H1 (cell line): ENCODE data around the gene NDUFB8. TPM values are rescaled to one million over a fixed set of nuclear protein-coding genes. Genes with fewer than 3 reads are reported as not detected.

Experiments
- CTCF ChIA-PET: fragments of 300-600 bp; sonication (Branson Sonifier 250); formaldehyde crosslinking; loops from one replicate; lab custom pipeline; 2021; ENCODE audit not compliant: partially characterized antibody; lab: Charles Lee
- POLR2A ChIA-PET: fragments of 300-600 bp; sonication (Branson Sonifier 250); formaldehyde crosslinking; loops from one replicate; lab custom pipeline; 2021; ENCODE audit warnings: inconsistent platforms; ENCODE audit not compliant: partially characterized antibody; lab: Charles Lee
- DNase-seq, 2 experiments: peaks; one replicate each; pipeline versions ENCODE4 v3.0.0 to v3.0.0-alpha.2; 2010 to 2022; ENCODE audit warnings: low spot score in 2 of 2, low read depth in 1 of 2, mixed read lengths in 1 of 2
- FAIRE-seq: peaks from 2 replicates; lab custom pipeline; 2011; peaks lifted over from hg19 to GRCh38; lab: Jason Lieb, UNC
- H2AFZ ChIP-seq: 2 replicates; pipeline ENCODE4 v1.8.1; 2012; ENCODE audit warnings: low read length, inconsistent platforms
- H2AK5ac ChIP-seq: 2 replicates; pipeline ENCODE4 v1.6.1; 2013; ENCODE audit warnings: low read depth, low read length
- H2BK120ac ChIP-seq: replicated peaks from 2 replicates; pipeline ENCODE3; 2013; ENCODE audit warnings: low read depth, low read length, inconsistent platforms
- H2BK12ac ChIP-seq: 2 replicates; pipeline ENCODE4 v1.6.1; 2013; ENCODE audit warnings: low read depth, low read length
- H2BK15ac ChIP-seq: 2 replicates; pipeline ENCODE4 v1.6.1; 2013; ENCODE audit warnings: low read length
- H2BK20ac ChIP-seq: 2 replicates; pipeline ENCODE4 v1.6.1; 2013; ENCODE audit warnings: low read length
- H2BK5ac ChIP-seq: 2 replicates; pipeline ENCODE4 v1.6.1; 2013; ENCODE audit warnings: low read depth, low read length
- H3K14ac ChIP-seq: 2 replicates; pipeline ENCODE4 v1.6.1; 2013; ENCODE audit warnings: inconsistent platforms; ENCODE audit not compliant: insufficient read length
- H3K18ac ChIP-seq: 2 replicates; pipeline ENCODE4 v1.6.1; 2013; ENCODE audit warnings: low read length; ENCODE audit errors: extremely low read depth
- H3K23ac ChIP-seq: 2 replicates; pipeline ENCODE4 v1.6.1; 2013; ENCODE audit warnings: inconsistent platforms; ENCODE audit not compliant: insufficient read length
- H3K23me2 ChIP-seq: 2 replicates; pipeline ENCODE4 v1.6.1; 2013; ENCODE audit warnings: low read depth, low read length
- H3K27ac ChIP-seq: 2 replicates; pipeline ENCODE4 v1.6.1; 2011; ENCODE audit warnings: low read depth, low read length, inconsistent platforms
- H3K27me3 ChIP-seq, 4 experiments: replicated peaks in 1 of 4; 1 replicate in 1 of 4; 2 replicates in 3 of 4; pipeline versions ENCODE4 v1.6.1 to v1.8.1; 2011 to 2013; ENCODE audit warnings: low read length in 3 of 4, mild to moderate bottlenecking in 3 of 4, inconsistent platforms in 2 of 4, mixed read lengths in 2 of 4, moderate library complexity in 1 of 4; ENCODE audit not compliant: control insufficient read depth in 3 of 4, insufficient read depth in 3 of 4; ENCODE audit errors: extremely low read depth in 1 of 4
- H3K36me3 ChIP-seq, 4 experiments: 2 replicates each; pipeline versions ENCODE4 v1.6.1 to v1.8.1; 2011 to 2013; ENCODE audit warnings: mild to moderate bottlenecking in 4 of 4, low read length in 3 of 4, moderate library complexity in 2 of 4, control low read depth in 1 of 4, inconsistent platforms in 1 of 4; ENCODE audit not compliant: insufficient read depth in 4 of 4, control insufficient read depth in 2 of 4
- H3K4ac ChIP-seq: replicated peaks from 2 replicates; pipeline ENCODE3; 2013; ENCODE audit warnings: low read length, low read depth, mixed read lengths, inconsistent platforms; ENCODE audit not compliant: insufficient read length
- H3K4me1 ChIP-seq, 4 experiments: replicated peaks in 1 of 4; 1 replicate in 1 of 4; 2 replicates in 3 of 4; pipeline versions ENCODE4 v1.6.1 to v1.8.1; 2011 to 2013; ENCODE audit warnings: low read length in 3 of 4, inconsistent platforms in 2 of 4, mixed read lengths in 1 of 4; ENCODE audit not compliant: insufficient read depth in 4 of 4, control insufficient read depth in 3 of 4
- H3K4me2 ChIP-seq, 2 experiments: 2 replicates each; pipeline versions ENCODE4 v1.6.1 to v1.8.1; 2011 to 2013; ENCODE audit warnings: low read depth in 2 of 2, low read length in 2 of 2, control low read depth in 1 of 2, inconsistent platforms in 1 of 2, mild to moderate bottlenecking in 1 of 2; ENCODE audit not compliant: insufficient read depth in 1 of 2
- H3K4me3 ChIP-seq, 4 experiments: fragments of 200-600, 300-600 bp in 1 of 4; sonication (generic), shearing (Covaris generic), sonication (Bioruptor Twin) in 1 of 4; 2 replicates each; pipeline versions ENCODE4 v1.5.1 to v1.8.1; 2011 to 2016; ENCODE audit warnings: low read length in 4 of 4, low read depth in 3 of 4, control low read depth in 2 of 4, inconsistent platforms in 2 of 4, mild to moderate bottlenecking in 2 of 4, mixed read lengths in 1 of 4, moderate library complexity in 1 of 4; ENCODE audit not compliant: insufficient read depth in 2 of 4; ENCODE audit errors: extremely low read depth in 1 of 4
- H3K56ac ChIP-seq: replicated peaks from 2 replicates; pipeline ENCODE3; 2013; ENCODE audit warnings: low read depth, mild to moderate bottlenecking, mixed read lengths, low read length, inconsistent platforms; ENCODE audit not compliant: insufficient read length
- H3K79me1 ChIP-seq: 2 replicates; pipeline ENCODE4 v1.6.1; 2013; ENCODE audit warnings: low read depth, low read length, control low read depth
- H3K79me2 ChIP-seq, 2 experiments: 2 replicates each; pipeline versions ENCODE4 v1.6.1 to v1.8.1; 2012 to 2013; ENCODE audit warnings: low read length in 2 of 2, mild to moderate bottlenecking in 2 of 2, inconsistent platforms in 1 of 2; ENCODE audit not compliant: insufficient read depth in 2 of 2, control insufficient read depth in 1 of 2
- H3K9ac ChIP-seq, 4 experiments: replicated peaks in 1 of 4; 1 replicate in 1 of 4; 2 replicates in 3 of 4; pipeline versions ENCODE4 v1.6.1 to v1.8.1; 2011 to 2013; ENCODE audit warnings: low read depth in 3 of 4, low read length in 3 of 4, control low read depth in 2 of 4, mild to moderate bottlenecking in 2 of 4, moderate library complexity in 2 of 4, inconsistent platforms in 1 of 4; ENCODE audit errors: extremely low read depth in 1 of 4
- H3K9me3 ChIP-seq, 2 experiments: 2 replicates each; pipeline versions ENCODE4 v1.6.1 to v1.8.1; 2012 to 2013; ENCODE audit warnings: mild to moderate bottlenecking in 2 of 2, moderate library complexity in 2 of 2, control low read depth in 1 of 2, inconsistent platforms in 1 of 2, low read depth in 1 of 2, low read length in 1 of 2, mixed read lengths in 1 of 2; ENCODE audit not compliant: insufficient read depth in 2 of 2
- H4K20me1 ChIP-seq, 2 experiments: replicated peaks in 1 of 2; 2 replicates each; pipeline versions ENCODE3 to v1.8.1; 2011 to 2013; ENCODE audit warnings: inconsistent platforms in 2 of 2, low read length in 2 of 2, mild to moderate bottlenecking in 1 of 2; ENCODE audit not compliant: insufficient read depth in 2 of 2, control insufficient read depth in 1 of 2
- H4K5ac ChIP-seq: 2 replicates; pipeline ENCODE4 v1.6.1; 2013; ENCODE audit warnings: low read length, low read depth, mixed read lengths, inconsistent platforms; ENCODE audit not compliant: insufficient read length
- H4K8ac ChIP-seq: 2 replicates; pipeline ENCODE4 v1.8.0; 2013; ENCODE audit warnings: mild to moderate bottlenecking, moderate library complexity, low read length, inconsistent platforms; ENCODE audit not compliant: insufficient read depth; ENCODE audit errors: extremely low read depth
- H4K91ac ChIP-seq: replicated peaks from 2 replicates; pipeline ENCODE3; 2013; ENCODE audit warnings: low read length, mixed read lengths, inconsistent platforms; ENCODE audit not compliant: insufficient read length
- ATF2 ChIP-seq: IDR thresholded peaks from 2 replicates; pipeline ENCODE4 v1.6.1; 2012; ENCODE audit warnings: low read length, inconsistent platforms
- ATF3 ChIP-seq: IDR thresholded peaks from 2 replicates; pipeline ENCODE4 v1.6.1; 2011; ENCODE audit warnings: low read depth, mild to moderate bottlenecking, low read length; ENCODE audit not compliant: insufficient read depth
- EZH2 ChIP-seq: fragments of 200-600 bp; sonication (generic); IDR thresholded peaks from 2 replicates; pipeline ENCODE4 v1.7.1; 2012; ENCODE audit warnings: low read depth, mild to moderate bottlenecking, moderate library complexity, low read length, inconsistent platforms; ENCODE audit not compliant: severe bottlenecking
- KDM4A ChIP-seq: IDR thresholded peaks from one replicate; pipeline ENCODE4 v1.7.1; 2012; ENCODE audit warnings: low read depth, mild to moderate bottlenecking, moderate library complexity, low read length, inconsistent platforms; ENCODE audit not compliant: severe bottlenecking
- PHF8 ChIP-seq: fragments of 200-600 bp; sonication (generic); conservative IDR thresholded peaks from 2 replicates; pipeline ENCODE4 v1.7.1; 2012; ENCODE audit warnings: low read depth, mild to moderate bottlenecking, inconsistent platforms, low read length, moderate library complexity
- POLR2A ChIP-seq, 2 experiments: IDR thresholded peaks; 1 replicate in 1 of 2; 2 replicates in 1 of 2; pipeline ENCODE4 v1.6.1; 2011; ENCODE audit warnings: low read depth in 2 of 2, low read length in 2 of 2, mild to moderate bottlenecking in 2 of 2; ENCODE audit errors: control extremely low read depth in 1 of 2
- YY1 ChIP-seq: IDR thresholded peaks from 2 replicates; pipeline ENCODE4 v1.6.1; 2011; ENCODE audit warnings: low read depth, mild to moderate bottlenecking, low read length
- WGBS, 2 experiments: shearing (Covaris generic) in 1 of 2; methylation state at CpG; one replicate each; pipeline versions ENCODE4 v1.1.6 to v1.1.7; 2013 to 2015; ENCODE audit warnings: low lambda C conversion rate in 2 of 2, mixed read lengths in 2 of 2, inconsistent platforms in 1 of 2, low coverage in 1 of 2, missing lambda C conversion rate in 1 of 2; ENCODE audit not compliant: insufficient replicate concordance in 2 of 2, insufficient coverage in 1 of 2, insufficient read length in 1 of 2; ENCODE audit errors: extremely low coverage in 1 of 2, missing lambda C conversion rate in 1 of 2; 5-methylcytosine and 5-hydroxymethylcytosine counted together
- polyA plus RNA-seq, 7 experiments: library from polyadenylated mRNA; depleted of rRNA in 3 of 7; stranded (reverse) in 5 of 7; unstranded in 2 of 7; fragments of >200 nt in 5 of 7; fragments of 200-250 nt in 2 of 7; gene quantifications; 1 replicate in 5 of 7; 2 replicates in 1 of 7; 4 replicates in 1 of 7; pipeline versions ENCODE4 v1.2.1 to v1.2.3, GENCODE V29; 2011 to 2013; ENCODE audit warnings: missing spikeins in 2 of 7, mixed read lengths in 2 of 7
- total RNA-seq: library from RNA; stranded (reverse); fragmentation: NEBNext Ultra II Directional; extraction: Animal tissue kit (Norgen Biotek cat#: 25700); gene quantifications from 2 replicates; pipeline ENCODE4 v1.2.1, GENCODE V29; 2021

NDUFB8 gene
- total and polyA plus RNA-seq, 2 of the 8 experiments (the other 6 are each of a cell fraction or from before 2014, with no cell fraction given), result 175 to 455 TPM

- H3K27me3 ChIP-seq, result no peaks in the 10 kb centered on the region
- H3K23ac ChIP-seq, result no peak within 1 kb of the TSS
- peaks cover 0 to 9% (median 5%) of the 10 kb centered on the region in 4 experiments; a peak in 5 of 7 replicates for H3K4me1 ChIP-seq
- H3K79me1 ChIP-seq, result peaks cover 4% of the 10 kb centered on the region
- H3K4ac ChIP-seq, result no peak within 1 kb of the TSS
- DNase-seq, result peak; percentile 84 to 87
- H3K14ac ChIP-seq, result no peak within 1 kb of the TSS
- no peak within 1 kb of the TSS for H4K8ac ChIP-seq
- peak within 1 kb of the TSS; percentile 99 for H2AFZ ChIP-seq
- peak within 1 kb of the TSS in 1 of 4 experiments; percentile 9; a peak in 3 of 7 replicates for H3K9ac ChIP-seq
- no peak within 1 kb of the TSS for H3K27ac ChIP-seq
- peaks cover 11 to 32% (median 25%) of the 10 kb centered on the region in 4 experiments for H3K36me3 ChIP-seq
- H3K23me2 ChIP-seq, result peaks cover 3% of the 10 kb centered on the region; the same call in 1 of the 2 replicates
- H3K4me3 ChIP-seq, result peak within 1 kb of the TSS; percentile 59 to 94 (median 91)
- peak; percentile 88 for FAIRE-seq
- peak within 1 kb of the TSS; percentile 4; the same call in 1 of the 2 replicates for H2BK15ac ChIP-seq
- ChIA-PET CTCF (interaction anchor here (0.6 to 8.0 kb wide), 15 partner anchors 8 to 461 kb away, joined by 3 to 70 read pairs (median 7); partner anchors contain the start of gene SEC31B), POLR2A (interaction anchor here (0.7 to 1.8 kb wide), 14 partner anchors 9 to 453 kb away, joined by 3 to 7 read pairs (median 5); partner anchors contain the start of gene SEC31B)
- H3K56ac ChIP-seq, result no peak within 1 kb of the TSS
- no peak within 1 kb of the TSS for H2BK120ac ChIP-seq
- H4K91ac ChIP-seq, result no peak within 1 kb of the TSS
- no peak within 1 kb of the TSS for H2BK12ac ChIP-seq
- no peak within 1 kb of the TSS for H2BK5ac ChIP-seq
- H3K18ac ChIP-seq, result no peak within 1 kb of the TSS
- H2BK20ac ChIP-seq, result no peak within 1 kb of the TSS
- peak within 1 kb of the TSS; percentile 55 for H4K5ac ChIP-seq
- H3K4me2 ChIP-seq, result peak within 1 kb of the TSS; percentile 77 to 85
- no peak within 1 kb of the TSS for H2AK5ac ChIP-seq
- WGBS, 2 experiments, result 3% methylated on average over 35 of the region's 35 CpGs; no CpG with 5 or more reads in 1 of the 2 experiments
- H3K79me2 ChIP-seq, result peaks cover 10 to 35% of the 10 kb centered on the region in 2 experiments
- no peaks in the 10 kb centered on the region for H3K9me3 ChIP-seq
- peaks cover 6 to 10% of the 10 kb centered on the region in 2 experiments for H4K20me1 ChIP-seq
- TF ChIP-seq POLR2A (IDR thresholded peaks at IDR 0.05; ENCODE audit: control extremely low read depth in 1 of 2, low read depth in 2 of 2, low read length in 2 of 2), result peak; percentile 77 to 90
- TF ChIP-seq KDM4A, result peak; percentile 51
- TF ChIP-seq ATF3, result no peak
- TF ChIP-seq PHF8, result peak; percentile 99
- TF ChIP-seq YY1, result peak; percentile 86
- TF ChIP-seq ATF2, result peak; percentile 29; the same call in 1 of the 2 replicates
- no peak for TF ChIP-seq EZH2
These were observed 6.2 kb upstream of the NDUFB8 start, which contains the start of gene HIF1AN for GRCh38 chr10:100535715-100536353. Gene HIF1AN, plus strand, starts transcription at chr10:100535943. Its CDS starts 16 bp downstream, at chr10:100535959.
